GM18505 (cell line): ENCODE measurements around the gene PDE6C.

Experiments
- ATAC-seq: cut with Tn5 transposase; IDR thresholded peaks from one replicate; pipeline ENCODE4 v1.9.1; 2021; ENCODE audit not compliant: unreplicated experiment
- POLR2A ChIP-seq: IDR thresholded peaks from 4 replicates; pipeline ENCODE4 v1.6.1; 2011; ENCODE audit warnings: borderline replicate concordance; ENCODE audit not compliant: insufficient read depth, insufficient read length; ENCODE audit errors: extremely low read depth

Gene PDE6C

GRCh38 chr10:93598157-93598556, 14.2 kb upstream of the PDE6C start:
- TF ChIP-seq POLR2A, result no peak
- ATAC-seq, result no peak

- TF ChIP-seq POLR2A, result no peak
- ATAC-seq, result no peak
These were observed 13.0 kb upstream of the PDE6C start for GRCh38 chr10:93599335-93599734.

GRCh38 chr10:93599778-93600177, 12.6 kb upstream of the PDE6C start:
- no peak for ATAC-seq
- TF ChIP-seq POLR2A, result no peak

GRCh38 chr10:93600446-93601145, 11.7 kb upstream of the PDE6C start:
- TF ChIP-seq POLR2A, result no peak
- no peak for ATAC-seq

GRCh38 chr10:93601146-93601773, 11.1 kb upstream of the PDE6C start, which contains the start of gene RBP4:
Gene RBP4, minus strand, starts transcription at chr10:93601235. Its CDS starts 207 bp downstream, at chr10:93601028.
- ATAC-seq, result no peak

GRCh38 chr10:93601774-93602162, 10.6 kb upstream of the PDE6C start:
- ATAC-seq, result no peak
- no peak for TF ChIP-seq POLR2A

More at GRCh38 chr10:93601146-93601773, 11.1 kb upstream of the PDE6C start, which contains the start of gene RBP4:
- no peak for TF ChIP-seq POLR2A

- no peak for TF ChIP-seq POLR2A
- no peak for ATAC-seq
These were observed 9.3 kb upstream of the PDE6C start for GRCh38 chr10:93603023-93603422.

- no peak for TF ChIP-seq POLR2A
- no peak for ATAC-seq
These were observed 8.2 kb upstream of the PDE6C start for GRCh38 chr10:93604146-93604545.

- TF ChIP-seq POLR2A, result no peak
These were observed 3.9 kb upstream of the PDE6C start for GRCh38 chr10:93608421-93608820.

GRCh38 chr10:93613126-93613525, 789 bp downstream of the PDE6C start:
- ATAC-seq, result no peak
- no peak for TF ChIP-seq POLR2A

More at GRCh38 chr10:93608421-93608820, 3.9 kb upstream of the PDE6C start:
- no peak for ATAC-seq

GRCh38 chr10:93614101-93614825, 1.9 kb downstream of the PDE6C start:
- TF ChIP-seq POLR2A, result no peak
- ATAC-seq, result no peak

- TF ChIP-seq POLR2A, result no peak
- no peak for ATAC-seq
These were observed 3.4 kb downstream of the PDE6C start for GRCh38 chr10:93615576-93616235.

GRCh38 chr10:93620925-93621324, 8.6 kb downstream of the PDE6C start:
- no peak for TF ChIP-seq POLR2A
- ATAC-seq, result no peak
